ENCODE data around the gene MYH11.
"Not testable (repeated sequence)": the region's sequence is repeated elsewhere in the genome, so short reads cannot be mapped to it uniquely, and the experiment has no call there.

The MYH11 gene

GRCh38 chr16:15820837-15821236, 36.0 kb downstream of the MYH11 start:
- no peak for DNase-seq (ENCODE audit: low read depth)
- H3K4me3 ChIP-seq (ENCODE audit: low read depth, low read length): no peak overlapping the region

- H3K4me3 ChIP-seq (ENCODE audit: low read depth, low read length): no peak overlapping the region
- no peak for DNase-seq (ENCODE audit: low read depth)
Measured at GRCh38 chr16:15819046-15819445, 37.8 kb downstream of the MYH11 start.

- H3K4me3 ChIP-seq (ENCODE audit: low read depth, low read length): no peak overlapping the region
- DNase-seq (ENCODE audit: low read depth): no peak
Measured at GRCh38 chr16:15817446-15817845, 39.4 kb downstream of the MYH11 start.

GRCh38 chr16:15816228-15816627, 40.6 kb downstream of the MYH11 start:
- DNase-seq (ENCODE audit: low read depth): no peak
- no peak overlapping the region for H3K4me3 ChIP-seq (ENCODE audit: low read depth, low read length)

- H3K4me3 ChIP-seq (ENCODE audit: low read depth, low read length); DNase-seq (ENCODE audit: low read depth): not testable (repeated sequence)
Measured at GRCh38 chr16:15812401-15812750, 44.5 kb downstream of the MYH11 start.

- peak; percentile 36 for DNase-seq (ENCODE audit: low read depth)
- no peak overlapping the region for H3K4me3 ChIP-seq (ENCODE audit: low read depth, low read length)
Measured at GRCh38 chr16:15811481-15812400, 45.1 kb downstream of the MYH11 start.

GRCh38 chr16:15810949-15811348, 45.9 kb downstream of the MYH11 start:
- H3K4me3 ChIP-seq (ENCODE audit: low read depth, low read length): no peak overlapping the region
- no peak for DNase-seq (ENCODE audit: low read depth)

GRCh38 chr16:15810411-15810810, 46.4 kb downstream of the MYH11 start:
- H3K4me3 ChIP-seq (ENCODE audit: low read depth, low read length): no peak overlapping the region
- no peak for DNase-seq (ENCODE audit: low read depth)

- not testable (repeated sequence) for DNase-seq (ENCODE audit: low read depth); H3K4me3 ChIP-seq (ENCODE audit: low read depth, low read length)
Measured at GRCh38 chr16:15809297-15809696, 47.5 kb downstream of the MYH11 start.

- DNase-seq (ENCODE audit: low read depth): no peak
- H3K4me3 ChIP-seq (ENCODE audit: low read depth, low read length): no peak overlapping the region
Measured at GRCh38 chr16:15808071-15808470, 48.8 kb downstream of the MYH11 start.

GRCh38 chr16:15807603-15808009, 49.2 kb downstream of the MYH11 start:
- no peak for DNase-seq (ENCODE audit: low read depth)
- H3K4me3 ChIP-seq (ENCODE audit: low read depth, low read length): no peak overlapping the region

GRCh38 chr16:15803618-15804017, 53.2 kb downstream of the MYH11 start:
- DNase-seq (ENCODE audit: low read depth): no peak
- H3K4me3 ChIP-seq (ENCODE audit: low read depth, low read length): no peak overlapping the region

GRCh38 chr16:15799851-15800495, 56.9 kb downstream of the MYH11 start:
- no peak overlapping the region for H3K4me3 ChIP-seq (ENCODE audit: low read depth, low read length)
- DNase-seq (ENCODE audit: low read depth): no peak

GRCh38 chr16:15798671-15799070, 58.2 kb downstream of the MYH11 start:
- DNase-seq (ENCODE audit: low read depth): no peak
- no peak overlapping the region for H3K4me3 ChIP-seq (ENCODE audit: low read depth, low read length)

GRCh38 chr16:15796885-15797284, 59.9 kb downstream of the MYH11 start:
- H3K4me3 ChIP-seq (ENCODE audit: low read depth, low read length): no peak overlapping the region
- DNase-seq (ENCODE audit: low read depth): no peak

- no peak overlapping the region for H3K4me3 ChIP-seq (ENCODE audit: low read depth, low read length)
- DNase-seq (ENCODE audit: low read depth): no peak
Measured at GRCh38 chr16:15795615-15796014, 61.2 kb downstream of the MYH11 start.

- no peak for DNase-seq (ENCODE audit: low read depth)
- no peak overlapping the region for H3K4me3 ChIP-seq (ENCODE audit: low read depth, low read length)
Measured at GRCh38 chr16:15792563-15792971, 64.3 kb downstream of the MYH11 start.

GRCh38 chr16:15790458-15790857, 66.4 kb downstream of the MYH11 start:
- H3K4me3 ChIP-seq (ENCODE audit: low read depth, low read length): no peak overlapping the region
- no peak for DNase-seq (ENCODE audit: low read depth)

GRCh38 chr16:15789816-15790215, 67.0 kb downstream of the MYH11 start:
- not testable (repeated sequence) for H3K4me3 ChIP-seq (ENCODE audit: low read depth, low read length); DNase-seq (ENCODE audit: low read depth)

- DNase-seq (ENCODE audit: low read depth): no peak
Measured at GRCh38 chr16:15788846-15789239, 68.0 kb downstream of the MYH11 start.

GRCh38 chr16:15786501-15786900, 70.3 kb downstream of the MYH11 start:
- H3K4me3 ChIP-seq (ENCODE audit: low read depth, low read length): no peak overlapping the region
- DNase-seq (ENCODE audit: low read depth): no peak

More at GRCh38 chr16:15788846-15789239, 68.0 kb downstream of the MYH11 start:
- H3K4me3 ChIP-seq (ENCODE audit: low read depth, low read length): no peak overlapping the region
